Measurements from ENCODE around the gene ZNF200. TPM values are rescaled to one million over a fixed set of nuclear protein-coding genes. Genes with fewer than 3 reads are reported as not detected.
"Not testable (repeated sequence)": the region's sequence is repeated elsewhere in the genome, so short reads cannot be mapped to it uniquely, and the experiment has no call there.

Gene ZNF200
- total RNA-seq, 1 donor from 2014 or later: 13.4 TPM

DNA sequence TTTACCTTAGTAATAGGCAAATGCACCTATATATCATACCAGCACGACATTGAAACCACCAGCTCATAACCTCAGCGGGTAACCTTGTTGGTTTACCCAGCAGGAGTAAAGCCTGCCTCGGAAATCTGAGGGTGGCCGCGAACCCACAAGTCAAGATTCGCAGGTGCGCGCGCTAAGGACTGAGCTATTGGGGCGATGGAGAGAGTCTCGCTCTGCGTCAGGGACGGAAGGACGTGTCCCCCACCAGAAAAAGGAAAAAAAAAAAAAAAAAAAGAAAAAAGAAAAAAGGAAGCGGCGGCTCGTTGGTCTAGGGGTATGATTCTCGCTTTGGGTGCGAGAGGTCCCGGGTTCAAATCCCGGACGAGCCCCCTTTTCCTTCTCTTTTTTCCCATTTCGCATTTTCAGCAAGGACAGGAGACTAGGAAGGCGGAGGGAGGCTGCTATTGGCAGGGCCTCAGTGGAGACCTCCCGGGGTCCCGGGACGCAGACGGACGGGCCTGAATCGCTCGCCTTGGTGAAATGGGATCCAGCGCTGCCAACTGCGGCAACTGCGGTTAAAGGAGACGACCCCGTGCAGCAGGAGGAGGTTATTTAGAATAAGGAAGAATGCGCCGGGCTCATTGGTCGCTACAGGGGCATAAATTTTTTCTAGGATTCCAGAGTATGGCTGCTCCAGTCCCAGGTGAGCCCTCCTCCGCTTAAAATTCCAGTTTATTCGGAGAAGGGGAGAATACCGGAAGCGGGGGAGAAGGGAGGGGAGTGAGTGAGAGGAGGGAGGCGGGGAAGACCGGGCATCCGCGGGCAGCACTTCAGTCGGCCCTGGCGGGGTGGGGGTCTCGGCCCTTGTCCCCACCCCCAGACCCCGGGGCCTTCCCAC is 46.9 kb downstream of the ZNF200 start, which contains the start of gene OR1F1:
Gene OR1F1 (plus strand): TSS at position 407 of the 877 bp plus-strand sequence.
- H3K4me1 Mint-ChIP-seq (ENCODE audit: unreplicated experiment): peaks cover 25% of the 10 kb centered on the region
- peak within 1 kb of the TSS; percentile 86 for H3K4me3 Mint-ChIP-seq (ENCODE audit: unreplicated experiment)
- peaks cover 12% of the 10 kb centered on the region for H3K36me3 Mint-ChIP-seq (ENCODE audit: low read depth, unreplicated experiment)
- TF ChIP-seq, protein P1, sequence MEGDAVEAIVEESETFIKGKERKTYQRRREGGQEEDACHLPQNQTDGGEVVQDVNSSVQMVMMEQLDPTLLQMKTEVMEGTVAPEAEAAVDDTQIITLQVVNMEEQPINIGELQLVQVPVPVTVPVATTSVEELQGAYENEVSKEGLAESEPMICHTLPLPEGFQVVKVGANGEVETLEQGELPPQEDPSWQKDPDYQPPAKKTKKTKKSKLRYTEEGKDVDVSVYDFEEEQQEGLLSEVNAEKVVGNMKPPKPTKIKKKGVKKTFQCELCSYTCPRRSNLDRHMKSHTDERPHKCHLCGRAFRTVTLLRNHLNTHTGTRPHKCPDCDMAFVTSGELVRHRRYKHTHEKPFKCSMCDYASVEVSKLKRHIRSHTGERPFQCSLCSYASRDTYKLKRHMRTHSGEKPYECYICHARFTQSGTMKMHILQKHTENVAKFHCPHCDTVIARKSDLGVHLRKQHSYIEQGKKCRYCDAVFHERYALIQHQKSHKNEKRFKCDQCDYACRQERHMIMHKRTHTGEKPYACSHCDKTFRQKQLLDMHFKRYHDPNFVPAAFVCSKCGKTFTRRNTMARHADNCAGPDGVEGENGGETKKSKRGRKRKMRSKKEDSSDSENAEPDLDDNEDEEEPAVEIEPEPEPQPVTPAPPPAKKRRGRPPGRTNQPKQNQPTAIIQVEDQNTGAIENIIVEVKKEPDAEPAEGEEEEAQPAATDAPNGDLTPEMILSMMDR (IDR thresholded peaks at IDR 0.05; ENCODE audit: unreplicated experiment): no peak
- H3K27me3 Mint-ChIP-seq (ENCODE audit: unreplicated experiment): peaks cover 42% of the 10 kb centered on the region
- peak within 1 kb of the TSS; percentile 67 for H3K27ac Mint-ChIP-seq (ENCODE audit: unreplicated experiment)
- peaks cover 4% of the 10 kb centered on the region for H3K9me3 Mint-ChIP-seq (ENCODE audit: unreplicated experiment)
- no peak for DNase-seq (ENCODE audit: low spot score)

DNA sequence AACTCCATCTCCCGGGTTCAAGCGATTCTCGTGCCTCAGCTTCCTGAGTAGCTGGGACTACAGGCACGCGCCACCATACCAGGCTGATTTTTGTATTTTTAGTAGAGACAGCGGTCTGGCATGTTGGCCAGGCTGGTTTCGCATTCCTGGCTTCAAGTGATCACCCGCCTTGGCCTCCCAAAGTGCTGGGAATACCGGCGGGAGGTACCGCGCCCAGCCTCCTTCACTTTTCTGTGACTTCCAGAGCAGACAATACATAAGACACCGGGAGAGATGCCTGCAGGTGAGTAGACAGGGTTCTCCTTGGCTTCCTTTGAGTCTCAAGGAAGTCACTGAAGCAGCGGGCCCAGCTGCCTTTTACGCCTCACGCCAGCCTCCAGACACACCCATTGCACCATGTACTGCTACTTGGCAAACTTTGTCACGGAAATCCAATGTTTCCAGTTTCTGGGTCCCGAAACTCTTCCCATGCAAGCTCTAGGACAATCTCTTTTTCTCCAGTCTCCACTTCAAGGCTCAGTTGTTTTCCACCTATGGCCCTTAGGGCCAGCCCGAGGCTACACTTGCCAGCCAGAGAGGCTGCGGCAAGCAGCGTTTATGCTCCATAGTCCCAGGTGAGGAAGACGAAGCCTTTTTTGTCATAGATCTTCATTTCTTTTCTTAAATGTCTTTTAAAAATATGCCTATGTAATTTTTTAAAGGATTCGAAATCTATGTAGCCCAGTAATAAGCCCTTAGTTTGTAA is 47.8 kb downstream of the ZNF200 start:
- TF ChIP-seq, protein P1 (IDR thresholded peaks at IDR 0.05; ENCODE audit: unreplicated experiment): no peak
- H3K9me3 Mint-ChIP-seq (ENCODE audit: unreplicated experiment): peaks cover 4% of the 10 kb centered on the region
- H3K27me3 Mint-ChIP-seq (ENCODE audit: unreplicated experiment): peaks cover 43% of the 10 kb centered on the region
- peaks cover 25% of the 10 kb centered on the region for H3K4me1 Mint-ChIP-seq (ENCODE audit: unreplicated experiment)
- H3K27ac Mint-ChIP-seq (ENCODE audit: unreplicated experiment): no peak overlapping the region
- peaks cover 14% of the 10 kb centered on the region for H3K36me3 Mint-ChIP-seq (ENCODE audit: low read depth, unreplicated experiment)
- no peak overlapping the region for H3K4me3 Mint-ChIP-seq (ENCODE audit: unreplicated experiment)
- no peak for DNase-seq (ENCODE audit: low spot score)

DNA sequence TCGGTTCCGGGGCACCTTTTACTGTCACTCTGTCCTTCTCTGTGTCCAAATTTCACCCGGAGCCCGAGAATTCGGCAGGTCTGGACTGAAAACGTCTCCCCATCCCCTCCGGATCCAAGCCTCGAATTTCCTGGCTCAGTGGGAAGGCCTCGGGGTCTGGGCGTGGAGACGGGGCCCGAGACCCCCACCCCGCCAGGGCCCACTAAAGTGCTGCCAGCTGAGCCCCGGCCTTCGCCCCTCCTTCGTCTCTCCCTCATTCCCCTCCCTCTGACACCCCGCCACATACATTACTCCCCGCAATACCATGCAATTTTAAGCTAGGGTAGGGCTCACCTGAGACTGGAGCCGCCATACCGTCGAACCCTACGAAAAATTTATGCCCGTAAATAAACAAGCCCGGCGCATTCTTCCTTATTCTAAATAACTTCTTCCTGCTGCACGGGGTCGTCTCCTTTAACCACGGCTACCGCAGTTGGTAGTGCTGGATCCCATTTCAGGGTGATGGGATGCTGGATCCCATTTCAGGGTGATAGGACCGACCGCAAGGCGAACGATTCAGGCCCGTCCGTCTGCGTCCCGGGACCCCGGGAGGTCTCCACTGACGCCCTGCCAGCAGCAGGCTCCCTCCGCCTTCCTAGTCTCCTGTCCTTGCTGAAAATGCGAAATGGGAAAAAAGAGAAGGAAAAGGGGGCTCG is 51.4 kb downstream of the ZNF200 start:
- DNase-seq (ENCODE audit: low spot score): peak; percentile 30
- peaks cover 11% of the 10 kb centered on the region for H3K36me3 Mint-ChIP-seq (ENCODE audit: low read depth, unreplicated experiment)
- H3K27ac Mint-ChIP-seq (ENCODE audit: unreplicated experiment): peak overlapping the region; percentile 65
- peaks cover 27% of the 10 kb centered on the region for H3K27me3 Mint-ChIP-seq (ENCODE audit: unreplicated experiment)
- TF ChIP-seq, protein P1 (IDR thresholded peaks at IDR 0.05; ENCODE audit: unreplicated experiment): no peak
- no peaks in the 10 kb centered on the region for H3K9me3 Mint-ChIP-seq (ENCODE audit: unreplicated experiment)
- H3K4me1 Mint-ChIP-seq (ENCODE audit: unreplicated experiment): peaks cover 8% of the 10 kb centered on the region
- peak overlapping the region; percentile 72 for H3K4me3 Mint-ChIP-seq (ENCODE audit: unreplicated experiment)

DNA sequence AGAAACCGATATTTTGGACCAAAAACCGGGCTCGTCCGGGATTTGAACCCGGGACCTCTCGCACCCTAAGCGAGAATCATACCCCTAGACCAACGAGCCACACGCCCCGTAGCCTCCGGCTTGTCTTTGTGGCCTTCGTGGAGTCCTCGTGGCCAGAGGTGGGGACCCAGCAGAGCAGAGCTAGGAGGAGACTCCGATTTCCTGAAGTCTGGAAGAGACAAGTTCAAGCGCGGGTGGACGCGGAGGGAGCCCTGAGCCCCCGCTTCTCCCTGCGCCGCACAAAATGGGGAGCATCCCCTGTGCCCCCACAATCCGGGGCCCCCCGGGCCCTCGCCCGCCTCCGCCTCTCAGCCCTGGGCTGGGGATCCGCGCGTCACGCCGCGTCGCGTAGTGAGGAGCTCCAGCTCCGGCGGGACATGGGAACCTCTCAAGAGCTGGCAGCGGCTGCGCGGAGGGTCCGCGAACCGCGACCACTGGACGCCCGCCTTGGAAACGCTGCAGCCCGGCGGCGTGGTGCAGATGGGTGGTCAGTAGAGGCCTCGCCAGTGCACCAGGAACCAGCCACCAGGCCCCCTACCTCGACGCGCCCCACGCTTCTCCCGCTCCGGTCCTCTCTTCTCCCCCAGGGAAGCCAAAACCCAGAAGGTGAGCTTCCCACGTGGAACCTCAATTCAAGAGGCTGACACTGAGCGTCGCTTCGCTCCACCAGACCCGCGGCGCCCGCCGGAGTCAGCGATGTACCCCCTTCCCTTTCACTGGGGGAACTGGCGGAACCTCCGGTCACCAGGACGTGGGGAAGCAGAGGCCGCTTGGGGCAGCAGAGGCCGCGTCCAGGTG is 52.1 kb downstream of the ZNF200 start:
- TF ChIP-seq, protein P1 (IDR thresholded peaks at IDR 0.05; ENCODE audit: unreplicated experiment): no peak
- peaks cover 24% of the 10 kb centered on the region for H3K27me3 Mint-ChIP-seq (ENCODE audit: unreplicated experiment)
- peak overlapping the region; percentile 89 for H3K27ac Mint-ChIP-seq (ENCODE audit: unreplicated experiment)
- no peaks in the 10 kb centered on the region for H3K9me3 Mint-ChIP-seq (ENCODE audit: unreplicated experiment)
- H3K4me3 Mint-ChIP-seq (ENCODE audit: unreplicated experiment): peak overlapping the region; percentile 72
- peak; percentile 78 for DNase-seq (ENCODE audit: low spot score)
- H3K36me3 Mint-ChIP-seq (ENCODE audit: low read depth, unreplicated experiment): peaks cover 11% of the 10 kb centered on the region
- peaks cover 8% of the 10 kb centered on the region for H3K4me1 Mint-ChIP-seq (ENCODE audit: unreplicated experiment)

DNA sequence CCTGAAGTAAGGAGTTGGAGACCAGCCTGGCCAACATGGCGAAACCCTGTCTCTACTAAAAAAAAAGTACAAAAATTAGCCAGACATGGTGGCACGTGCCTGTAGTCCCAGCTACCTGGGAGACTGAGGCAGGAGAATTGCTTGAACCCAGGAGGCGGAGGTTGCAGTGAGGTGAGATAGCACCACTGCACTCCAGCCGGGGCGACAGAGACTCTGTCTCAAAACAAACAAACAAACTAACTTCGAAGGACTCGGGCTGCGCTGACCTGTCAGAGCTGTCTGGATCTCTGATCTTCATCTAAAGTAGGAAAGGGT is 52.7 kb downstream of the ZNF200 start:
- not testable (repeated sequence) for H3K4me1 Mint-ChIP-seq (ENCODE audit: unreplicated experiment); DNase-seq (ENCODE audit: low spot score); H3K9me3 Mint-ChIP-seq (ENCODE audit: unreplicated experiment)
- Mint-ChIP-seq H3K36me3 (ENCODE audit: low read depth, unreplicated experiment) (peaks cover 11% of the 10 kb centered on the region), H3K27ac (ENCODE audit: unreplicated experiment) (peak overlapping the region; percentile 18), H3K27me3 (ENCODE audit: unreplicated experiment) (peaks cover 22% of the 10 kb centered on the region), H3K4me3 (ENCODE audit: unreplicated experiment) (peak overlapping the region; percentile 72)
